ENCODE measurements around the gene SNX27. TPM values are rescaled to one million over a fixed set of nuclear protein-coding genes. Genes with fewer than 3 reads are reported as not detected.

SNX27 gene
- total RNA-seq, 1 experiment from 2014 or later = 25.3 TPM

DNA sequence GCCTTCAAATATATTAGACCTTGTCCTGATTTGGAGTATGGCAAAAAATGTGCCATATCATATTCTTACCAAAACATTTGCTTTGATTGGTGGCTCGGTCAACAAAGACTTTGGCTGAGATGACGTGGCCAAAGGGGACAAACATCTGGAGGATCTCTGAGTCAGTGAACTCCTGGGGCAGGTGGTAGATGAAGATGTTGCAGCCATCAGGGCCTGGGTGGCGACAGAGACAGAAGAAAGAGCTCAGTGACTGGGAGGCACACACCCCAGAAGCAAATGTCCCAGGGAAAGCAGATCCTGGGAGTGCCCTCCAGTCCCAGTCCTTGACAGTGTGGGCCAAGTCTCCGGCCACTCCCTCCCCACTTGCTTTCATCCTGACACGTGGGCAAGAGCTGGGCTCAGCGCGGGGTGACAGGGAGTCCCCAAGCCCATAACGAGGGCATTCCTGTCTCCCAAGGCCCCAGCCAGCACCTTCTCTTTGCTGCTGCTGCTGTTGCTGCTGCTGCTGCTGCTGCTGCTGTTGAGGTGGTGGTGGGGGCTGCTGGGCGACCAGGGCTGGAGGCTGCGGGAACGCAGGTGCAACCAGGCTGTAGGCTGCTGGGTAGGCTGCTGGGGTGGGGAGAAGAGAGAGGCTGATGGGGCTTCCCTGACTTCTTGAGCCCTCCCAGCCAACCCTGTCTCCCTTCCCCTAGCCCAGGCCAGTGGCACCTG lies 94.1 kb downstream of the SNX27 start:
- DNase-seq (ENCODE audit: low read depth) = peak; percentile 33

DNA sequence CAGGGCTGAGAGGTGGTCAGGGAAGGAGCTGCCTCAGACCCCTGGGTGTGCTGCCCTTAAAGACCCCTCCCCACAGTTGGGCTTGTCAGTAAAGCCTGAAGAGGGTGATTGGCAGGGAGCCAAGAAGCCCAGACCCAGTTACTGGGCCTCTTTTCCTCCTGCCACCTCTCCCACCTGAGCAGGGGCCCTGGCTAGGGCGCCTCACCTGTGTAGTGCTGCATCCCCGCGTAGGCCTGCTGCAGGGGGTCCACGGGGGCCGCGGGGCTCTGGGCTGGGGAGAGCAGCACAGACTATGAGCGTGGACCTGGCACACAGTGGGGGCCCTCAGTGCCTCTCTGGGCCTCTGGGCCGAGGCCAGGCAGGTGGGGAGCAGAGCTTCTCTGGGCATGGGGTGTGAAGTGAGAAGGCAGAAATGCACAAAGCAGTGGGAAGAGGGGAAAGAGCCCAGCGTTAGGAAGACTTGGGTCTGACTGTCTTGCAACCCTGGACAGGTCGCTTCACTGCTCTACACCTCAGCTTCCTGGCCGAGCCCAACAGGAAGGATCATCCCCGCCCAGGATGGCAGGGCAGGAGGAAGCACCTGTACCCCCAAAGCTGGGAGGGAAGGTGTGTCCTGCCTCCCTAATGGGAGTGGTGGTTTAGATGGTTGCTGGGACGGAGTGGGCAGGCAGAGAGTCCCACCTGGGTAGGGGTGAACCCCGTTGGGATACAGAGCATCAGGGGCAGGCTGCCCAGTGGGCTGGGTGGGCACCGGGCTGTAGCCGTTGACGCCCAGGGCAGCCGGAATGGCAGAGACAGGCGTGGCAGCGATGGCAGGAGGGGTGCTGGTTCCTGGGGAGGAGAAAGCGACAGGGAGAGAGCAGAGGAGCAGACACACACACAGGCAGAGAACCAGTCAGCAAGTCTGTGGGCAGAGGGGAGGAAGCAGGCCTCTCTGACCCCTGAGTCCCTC lies 94.9 kb downstream of the SNX27 start:
- DNase-seq (ENCODE audit: low read depth) = no peak

DNA sequence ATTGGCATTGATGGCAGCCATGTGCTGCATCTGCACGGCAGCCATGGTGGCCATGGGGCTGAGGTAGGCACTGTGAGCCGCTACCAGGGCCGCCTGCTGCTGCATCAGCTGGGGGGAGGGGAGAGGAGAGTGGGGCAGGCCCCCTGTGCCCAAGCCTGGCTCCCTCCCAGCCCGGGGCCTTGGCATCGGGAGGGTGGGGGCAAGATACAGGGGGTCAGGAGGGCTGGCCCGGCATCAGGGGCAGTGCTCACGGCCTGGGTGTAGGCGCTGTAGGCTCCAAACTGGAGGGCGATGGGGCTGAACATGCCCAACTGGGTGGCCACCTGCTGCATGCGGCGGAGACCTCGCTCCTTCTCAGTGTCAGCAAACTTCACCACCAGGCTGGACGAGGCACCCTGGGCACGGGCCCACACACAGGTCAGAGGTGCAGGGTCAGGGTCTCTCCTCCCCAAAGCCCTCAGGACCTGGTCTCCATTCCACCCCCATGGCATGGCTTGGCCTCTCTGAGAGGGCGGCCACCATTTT lies 95.8 kb downstream of the SNX27 start:
- DNase-seq (ENCODE audit: low read depth) = no peak

DNA sequence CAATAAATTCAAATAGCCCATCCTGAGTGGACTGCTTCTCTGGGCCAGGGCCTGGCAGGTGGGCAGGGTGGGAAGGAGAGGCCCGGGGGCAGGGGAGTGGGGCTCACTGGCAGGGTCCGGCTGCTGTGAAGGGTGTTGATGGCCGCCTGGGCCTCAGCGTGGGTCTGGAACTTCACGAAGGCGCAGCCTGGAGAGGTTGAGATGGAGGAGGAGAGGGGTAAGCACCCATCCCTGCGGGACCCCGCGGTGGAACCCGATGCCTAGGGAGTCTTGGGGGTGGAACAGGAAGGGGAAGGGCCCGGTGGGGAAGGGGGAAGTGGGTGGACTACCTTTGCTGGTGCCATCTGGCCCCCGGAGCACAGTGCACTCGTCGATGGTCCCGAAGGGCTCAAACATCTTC lies 97.0 kb downstream of the SNX27 start:
- no peak for DNase-seq (ENCODE audit: low read depth)

DNA sequence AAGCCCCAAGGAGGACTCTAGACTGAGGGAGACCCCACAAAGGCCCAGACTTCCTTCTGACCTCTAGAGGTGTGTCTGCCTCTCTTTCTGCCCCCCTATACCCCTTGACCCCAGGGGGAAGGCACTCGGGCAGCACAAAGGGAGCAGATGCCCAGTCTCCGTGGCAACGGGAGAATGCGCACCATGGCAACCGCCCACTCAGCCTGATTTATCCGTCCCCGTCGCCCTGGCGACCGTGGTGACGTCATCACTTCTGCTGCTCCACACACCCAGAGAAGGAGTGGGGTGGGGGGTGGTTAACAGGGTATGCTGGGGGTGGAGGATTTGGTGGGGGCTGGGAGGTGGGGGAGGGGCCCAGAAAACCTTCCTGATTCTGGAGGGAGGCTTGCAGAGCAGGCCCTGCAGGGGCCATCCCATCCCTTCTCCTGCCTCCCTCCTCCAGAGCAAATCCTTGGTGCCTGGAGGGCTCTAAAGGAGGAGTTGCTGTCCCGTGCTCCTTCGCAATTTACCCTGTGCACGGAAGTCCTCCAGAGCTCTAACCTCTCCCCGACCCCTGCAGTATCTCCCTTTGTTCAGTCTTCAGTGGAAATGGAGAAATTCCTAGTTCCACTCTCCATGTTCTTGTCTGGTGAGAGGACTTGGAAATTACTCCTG lies 98.5 kb downstream of the SNX27 start:
- peak; percentile 62 for DNase-seq (ENCODE audit: low read depth)

DNA sequence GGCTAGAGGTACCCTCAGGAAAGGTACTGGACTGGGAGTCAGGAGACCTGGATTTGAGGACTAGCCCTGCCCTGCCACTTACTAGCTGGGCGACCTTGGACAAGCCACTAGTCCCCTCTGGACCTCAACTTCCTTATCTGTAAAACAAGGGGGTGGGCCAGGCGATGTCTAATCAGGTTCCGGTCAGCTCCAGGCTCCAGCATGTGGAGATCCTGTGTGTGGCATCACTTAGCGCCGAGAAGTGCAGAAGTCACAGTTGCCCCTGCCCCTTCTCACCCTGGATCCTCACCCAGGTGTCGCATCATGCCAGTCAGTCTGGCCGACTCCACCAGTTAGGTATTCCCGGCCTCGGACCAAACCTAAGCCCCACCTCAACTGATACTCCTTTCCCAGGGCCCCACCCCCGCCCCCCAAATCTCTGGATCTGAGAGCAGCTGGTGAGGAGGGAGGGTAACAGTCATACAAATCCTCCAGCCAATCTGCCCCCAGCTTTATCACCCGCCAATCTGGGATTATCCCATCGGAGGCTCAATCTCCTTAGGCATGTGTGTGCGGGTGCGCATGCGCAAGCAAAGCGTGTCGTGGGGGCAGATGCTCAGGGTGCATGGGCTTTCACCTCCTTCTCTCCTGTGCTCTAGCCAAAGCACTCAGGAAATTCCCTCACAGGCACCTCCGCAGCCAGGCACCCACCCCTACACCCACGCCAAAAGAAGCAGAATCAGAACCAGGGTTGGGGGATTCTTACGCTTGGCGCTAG lies 99.4 kb downstream of the SNX27 start:
- no peak for DNase-seq (ENCODE audit: low read depth)

DNA sequence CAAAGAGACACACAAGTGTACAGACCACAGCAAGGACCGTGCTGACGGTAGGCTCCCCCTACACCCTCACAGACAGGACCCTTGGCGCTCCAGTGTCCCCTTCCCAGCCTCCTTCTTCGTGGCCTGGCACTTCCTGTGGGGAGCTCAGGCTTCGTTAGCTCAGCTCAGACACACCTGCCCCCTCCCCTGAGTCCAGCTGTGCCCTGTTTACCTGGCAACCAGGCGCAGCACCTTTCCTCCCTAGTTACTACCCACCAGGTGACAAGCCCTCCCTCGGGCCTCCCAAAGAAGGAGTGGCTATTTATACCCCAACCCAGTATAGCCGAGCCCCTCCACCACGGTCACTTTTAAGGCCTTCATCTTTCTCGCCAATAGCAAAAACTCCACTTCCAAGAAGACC lies 100.1 kb downstream of the SNX27 start:
- DNase-seq (ENCODE audit: low read depth) = no peak

DNA sequence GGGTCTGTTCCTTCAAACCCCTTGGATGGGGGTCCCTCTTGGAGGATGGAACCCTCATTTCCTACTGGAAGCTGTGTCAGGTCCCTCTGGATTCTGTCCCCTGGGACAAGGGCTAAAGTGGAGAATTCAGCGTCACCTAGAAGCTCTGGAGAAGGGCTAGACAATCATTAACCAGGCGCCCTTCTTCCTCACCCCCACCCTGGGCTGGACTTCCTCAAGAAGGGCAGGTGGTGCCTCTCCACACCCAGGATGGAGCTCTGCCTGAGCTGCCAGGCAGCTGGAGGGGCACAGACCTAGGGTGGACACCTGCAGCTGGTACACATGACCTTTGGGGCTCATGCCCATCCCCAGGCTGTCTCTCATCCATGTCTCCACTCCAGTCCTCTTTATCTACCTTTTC lies 101.2 kb downstream of the SNX27 start:
- DNase-seq (ENCODE audit: low read depth) = no peak

DNA sequence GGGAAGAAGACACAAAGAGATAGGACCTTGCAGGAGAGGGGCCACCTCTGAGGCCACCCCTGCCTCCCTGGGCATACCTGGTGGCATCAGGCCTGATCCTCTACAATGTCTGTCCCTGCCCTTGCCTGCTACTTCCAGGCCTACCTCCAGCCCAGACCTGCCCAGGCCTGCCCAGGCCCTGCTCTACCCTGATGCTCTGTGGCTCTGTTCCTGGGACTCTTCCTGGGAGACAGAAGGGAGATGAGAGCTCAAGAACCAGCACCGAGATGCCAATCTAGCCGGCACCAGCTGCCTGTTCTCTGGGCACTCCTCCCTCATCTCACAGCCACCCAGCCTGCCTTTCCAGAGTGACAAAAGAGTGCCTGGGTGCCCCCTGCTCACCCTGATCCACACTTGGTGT lies 102.0 kb downstream of the SNX27 start:
- DNase-seq (ENCODE audit: low read depth) = no peak

DNA sequence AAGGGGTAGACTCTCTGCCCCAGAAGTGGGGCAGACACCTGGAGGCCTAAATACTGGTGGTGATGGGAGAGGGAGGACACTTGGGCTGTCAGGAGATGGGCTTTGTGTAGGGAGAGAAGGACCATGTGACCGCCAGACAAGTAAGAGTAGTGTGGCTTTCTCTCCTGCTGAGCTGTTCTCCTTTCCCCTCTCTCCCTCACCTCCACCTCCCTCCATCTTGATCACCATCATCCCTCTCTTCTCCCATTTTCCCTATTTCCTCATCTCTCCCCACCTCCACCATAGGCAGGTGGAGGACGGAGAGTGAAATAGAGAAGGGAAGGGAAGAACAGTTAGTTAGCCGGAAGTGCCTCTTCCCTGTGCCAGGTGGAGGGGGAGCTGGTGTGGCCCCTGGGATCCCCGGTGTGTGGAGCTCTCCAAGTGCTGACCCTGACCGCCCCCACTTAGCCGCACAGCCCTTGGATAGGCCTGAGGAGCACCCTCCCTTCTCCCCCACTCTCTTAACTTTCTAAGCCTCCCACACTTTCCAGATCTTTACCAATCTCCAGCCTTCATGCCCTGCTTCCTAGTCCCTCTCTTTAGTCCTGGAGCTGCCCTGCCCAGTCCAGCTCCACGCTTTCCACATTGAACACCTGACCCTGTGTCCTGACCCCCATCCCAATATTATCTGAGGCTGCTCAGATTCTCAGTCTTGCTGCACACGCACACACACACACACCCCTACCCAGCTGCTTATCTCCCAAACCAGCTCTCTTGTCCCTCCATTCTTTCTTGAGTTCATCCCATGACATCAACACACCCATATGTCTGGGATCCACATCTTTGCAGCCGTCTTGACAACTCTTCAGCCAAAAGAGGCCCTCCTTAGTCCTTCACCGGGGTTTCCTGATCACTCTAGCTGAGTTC lies 103.2 kb downstream of the SNX27 start:
- DNase-seq (ENCODE audit: low read depth) = no peak

DNA sequence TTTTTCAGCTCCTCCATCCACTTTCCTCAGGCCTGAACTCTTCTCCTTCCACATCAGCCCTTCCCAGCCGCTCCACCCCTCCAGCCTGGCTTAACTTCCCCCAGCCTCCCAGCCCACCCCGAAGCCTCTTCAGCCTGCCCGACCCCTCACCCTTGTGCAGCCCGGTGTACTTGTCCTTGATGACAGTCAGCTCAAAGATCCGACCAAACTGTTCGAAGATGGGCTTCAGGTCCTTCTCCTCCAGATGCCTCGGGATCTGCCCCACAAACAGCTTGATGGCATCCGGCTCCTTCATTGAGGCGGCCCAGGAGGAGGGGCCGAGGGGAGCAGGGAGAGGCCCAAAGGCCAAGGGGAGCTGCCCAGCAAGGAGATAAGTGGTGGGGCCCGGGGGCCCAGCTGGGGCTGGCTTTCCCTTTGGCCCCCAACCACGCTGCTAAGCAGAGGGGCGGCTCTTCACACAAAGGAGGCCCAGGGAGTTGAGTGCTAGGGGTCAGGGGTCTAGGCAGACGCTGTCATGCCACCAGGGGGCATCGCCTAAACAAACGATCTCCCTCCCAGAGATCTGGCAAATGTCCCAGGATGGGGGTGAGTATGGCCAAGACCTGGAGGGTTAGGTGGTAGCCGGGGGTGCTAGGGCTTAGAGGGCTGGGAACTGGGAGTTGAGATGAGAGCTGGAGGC lies 104.0 kb downstream of the SNX27 start:
- DNase-seq (ENCODE audit: low read depth) = no peak

DNA sequence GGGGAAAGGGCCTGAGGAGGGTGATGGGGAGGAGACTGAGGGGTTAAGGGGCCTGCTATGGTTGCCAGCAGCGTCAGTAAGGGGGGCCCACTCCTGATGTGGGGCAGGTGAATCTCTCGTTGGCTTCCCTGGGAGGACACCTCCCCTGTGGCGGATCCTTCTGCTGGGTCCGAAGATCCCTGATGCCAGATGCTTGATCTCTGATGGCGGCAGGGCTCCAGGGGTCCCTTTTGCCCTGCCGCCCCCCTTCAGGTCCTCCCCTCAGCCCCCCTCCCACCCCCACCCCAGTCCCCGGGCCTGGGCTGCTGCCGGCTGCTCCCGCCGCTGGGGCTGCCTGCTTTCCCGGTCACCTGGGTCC lies 104.5 kb downstream of the SNX27 start:
- DNase-seq (ENCODE audit: low read depth) = no peak

DNA sequence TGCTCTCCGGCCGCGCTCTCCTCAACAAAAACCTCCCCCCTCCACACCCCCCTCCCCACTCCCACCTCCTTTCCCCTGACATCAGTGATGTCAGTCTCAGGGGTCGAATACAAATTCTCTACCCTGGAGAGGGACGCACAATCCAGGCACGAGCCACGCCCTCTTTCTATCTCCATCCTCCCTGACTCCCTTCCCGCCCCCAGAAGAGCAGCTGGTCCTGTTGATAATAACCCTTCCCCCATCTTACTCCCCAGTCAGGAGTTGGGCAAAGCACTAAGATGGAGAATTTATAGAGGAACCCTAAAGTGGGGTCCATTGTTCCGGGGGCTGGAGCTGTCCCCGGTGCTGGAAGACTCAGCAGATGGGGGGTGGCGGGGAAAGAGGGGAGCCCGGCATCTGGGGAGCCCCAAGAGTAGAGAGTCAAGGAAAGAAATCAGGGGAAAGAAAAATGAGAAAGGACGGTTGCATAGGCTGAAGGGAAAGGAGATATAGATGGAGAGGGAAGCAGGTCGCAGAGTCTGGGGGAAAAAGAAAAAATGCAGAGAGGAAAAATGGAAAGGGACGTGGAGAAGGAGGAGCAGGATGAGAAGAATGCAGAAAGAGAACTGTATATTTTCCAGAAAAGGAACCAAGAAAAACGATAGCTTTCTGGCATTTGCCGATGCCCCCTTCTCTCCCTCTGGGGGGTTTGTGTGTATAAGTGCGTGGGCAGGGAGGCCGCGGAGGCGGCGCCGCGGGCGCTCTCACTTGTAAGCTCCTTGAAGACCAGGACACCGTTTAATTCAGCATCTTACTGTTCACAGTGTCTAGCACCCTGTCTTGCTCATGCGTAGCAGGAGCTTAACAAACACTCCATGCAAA lies 105.2 kb downstream of the SNX27 start, which contains the start of gene CELF3:
Gene CELF3 (minus strand): TSS at position 33 of the 861 bp plus-strand sequence. CDS start 783 bp downstream, outside the sequence.
- peak; percentile 41 for DNase-seq (ENCODE audit: low read depth)

DNA sequence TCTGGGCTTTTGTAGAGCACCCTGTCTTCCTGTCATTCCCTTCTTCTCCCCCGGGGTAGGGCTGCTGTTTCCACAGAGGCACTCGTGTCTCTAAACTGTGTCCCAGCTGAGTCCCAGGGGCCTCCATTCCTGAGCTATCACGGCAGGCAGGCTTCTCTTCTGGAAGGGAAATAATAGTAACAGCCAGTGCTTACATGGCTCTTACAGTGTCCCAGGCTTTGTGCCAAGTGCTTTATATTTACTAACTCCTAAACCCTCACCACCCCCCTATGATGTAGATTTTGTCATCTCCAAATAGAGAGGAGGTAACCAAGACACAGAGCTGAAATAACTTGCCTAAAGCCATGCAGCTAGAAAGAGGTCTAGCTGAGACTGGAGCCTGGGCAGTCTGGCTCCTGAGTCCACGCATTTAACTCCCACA lies 106.2 kb downstream of the SNX27 start:
- no peak for DNase-seq (ENCODE audit: low read depth)

DNA sequence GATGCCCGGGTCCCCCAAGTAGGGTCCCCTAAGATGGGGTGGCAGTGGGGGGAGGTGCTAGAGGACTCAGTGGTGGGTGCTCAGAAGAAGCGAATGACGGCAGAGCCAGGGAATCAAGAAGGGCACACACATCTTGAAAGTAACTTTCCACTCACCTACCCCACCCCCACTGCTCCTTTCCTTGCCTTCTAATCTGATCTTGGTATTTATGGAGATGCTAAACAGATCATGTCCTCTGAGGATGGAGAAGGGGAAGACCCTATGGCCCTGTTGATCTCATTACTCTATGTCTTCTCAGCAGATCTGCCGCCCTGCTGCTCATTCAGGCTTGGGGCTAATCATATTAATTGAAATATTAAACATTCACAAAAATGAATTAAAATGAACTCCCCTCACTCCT lies 106.8 kb downstream of the SNX27 start:
- DNase-seq (ENCODE audit: low read depth) = no peak

DNA sequence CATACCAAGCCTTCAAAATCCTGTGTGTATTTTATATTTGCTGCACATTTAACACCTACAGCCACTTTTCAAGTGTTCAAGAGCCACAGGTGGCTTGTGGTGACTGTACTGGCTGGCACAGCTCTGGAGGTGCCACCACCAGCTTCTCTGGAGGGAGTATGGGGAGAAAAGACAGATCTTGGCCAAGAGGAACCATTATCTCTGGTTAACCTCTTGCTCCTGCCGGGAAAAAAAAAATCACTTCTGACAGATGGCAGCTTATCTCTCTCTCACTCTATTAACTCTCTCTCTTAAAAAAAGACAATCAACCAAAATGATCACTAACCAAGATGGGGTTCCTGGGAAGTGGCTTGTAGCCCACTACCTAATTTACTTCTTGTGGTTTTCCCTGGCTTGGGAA lies 108.3 kb downstream of the SNX27 start:
- no peak for DNase-seq (ENCODE audit: low read depth)

DNA sequence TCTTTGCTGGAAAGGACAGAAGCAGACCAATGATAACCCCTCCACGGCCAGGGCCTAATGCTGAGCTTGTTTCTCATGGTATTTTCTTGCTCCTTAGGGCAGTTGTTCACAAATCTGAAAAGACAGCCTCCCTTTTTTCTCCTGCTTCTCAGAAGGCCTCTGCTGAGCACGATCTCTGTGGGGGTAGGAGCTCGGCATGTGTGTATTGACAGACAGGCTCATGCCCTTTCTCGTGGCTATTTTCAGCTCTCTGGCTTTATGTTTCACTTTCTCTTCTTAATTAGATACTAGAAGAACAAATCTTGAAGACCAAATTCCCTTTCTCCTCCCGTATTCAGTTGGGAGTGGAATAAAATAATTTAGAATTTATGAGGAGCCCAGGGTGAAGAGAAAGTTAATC lies 108.7 kb downstream of the SNX27 start:
- DNase-seq (ENCODE audit: low read depth) = no peak

DNA sequence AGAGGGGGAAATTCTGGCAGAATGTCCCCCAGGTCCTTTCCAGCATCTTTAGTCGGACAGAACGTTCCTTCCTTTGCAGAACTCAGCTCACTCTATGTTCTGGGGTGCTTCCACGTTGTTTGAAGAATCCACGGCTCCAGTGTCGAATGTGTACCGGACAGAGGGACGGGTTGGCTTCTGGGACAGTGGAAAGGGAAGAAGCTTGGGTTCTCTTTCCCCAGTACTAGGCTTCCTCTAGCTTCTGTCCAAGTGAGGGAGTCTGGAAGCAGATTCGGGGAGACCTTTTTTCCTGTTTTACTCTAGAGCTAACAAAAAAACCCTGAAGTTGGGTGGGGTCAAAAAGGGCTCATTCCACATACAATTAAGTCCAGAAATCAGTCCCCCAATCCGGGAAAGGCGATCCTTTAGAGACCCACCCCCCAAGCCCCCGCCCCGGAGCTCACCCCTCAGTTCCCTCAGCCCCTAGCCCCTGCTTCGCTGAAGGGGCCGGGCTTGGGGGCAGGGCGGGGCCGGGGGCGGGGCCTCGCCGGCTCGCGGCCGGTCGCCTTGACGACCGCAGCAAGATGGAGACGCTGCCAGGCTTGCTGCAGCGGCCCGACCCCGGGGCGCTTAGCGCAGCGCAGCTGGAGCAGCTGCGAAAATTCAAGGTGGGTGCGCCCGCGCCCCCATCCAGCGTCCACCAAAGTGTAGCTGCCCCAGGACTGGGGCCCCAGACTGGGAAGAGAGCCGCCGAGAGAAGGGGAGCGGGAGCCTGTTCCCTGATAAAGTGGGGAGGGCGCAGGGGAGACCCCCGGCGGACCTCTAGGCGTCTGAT lies 109.3 kb downstream of the SNX27 start, which contains the start of gene RIIAD1:
Gene RIIAD1 (plus strand): TSS at position 549 of the 814 bp plus-strand sequence. CDS start 15 bp downstream, at position 564.
- DNase-seq (ENCODE audit: low read depth) = peak; percentile 49
